ACHN (cell line): ENCODE data around the gene JAM3.

Experiments used
- DNase-seq: peaks from one replicate; pipeline ENCODE4 v3.0.0-alpha.2; 2015
- in situ Hi-C: cut with HindIII; loops from 2 replicates; pipeline ENCODE4 v1.10.0; 2017; ENCODE audit warnings: low sequenced_read_pairs, low pct_ligation_motif_present, low pct_unique_long_range_greater_than_20kb

JAM3 gene

GRCh38 chr11:134037046-134037908, 31.6 kb upstream of the JAM3 start:
- peak; percentile 42 for DNase-seq
- in situ Hi-C loops = no loop called here

DNA sequence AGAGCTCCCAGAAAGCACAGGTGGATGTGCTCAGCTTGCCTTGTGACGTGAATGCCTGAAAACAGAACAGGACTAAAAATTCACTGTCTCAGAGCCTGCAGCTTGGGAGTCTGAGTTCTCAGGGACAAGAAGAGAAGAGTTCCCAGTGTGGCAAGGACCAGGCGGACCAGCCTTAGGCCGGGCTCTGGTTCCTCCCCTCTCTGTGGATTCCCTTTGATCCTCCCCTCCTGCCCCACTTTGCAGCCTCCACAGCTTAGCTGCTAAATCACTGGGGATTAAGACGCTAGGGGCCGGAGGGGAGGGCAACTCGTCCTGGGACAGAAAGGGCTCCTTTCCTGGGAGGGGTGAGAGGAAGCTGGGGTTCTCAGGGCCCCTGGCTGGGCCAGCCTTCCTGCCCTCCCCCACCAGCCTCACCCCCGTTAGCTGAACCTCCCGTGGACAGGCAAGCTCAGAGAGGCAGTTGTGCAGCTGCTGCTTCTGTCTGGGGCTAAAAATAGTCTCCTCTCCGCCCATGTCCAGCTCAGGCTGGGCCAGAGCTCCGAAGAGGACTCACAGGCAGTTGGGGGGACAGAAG, 29.9 kb upstream of the JAM3 start:
- no peak for DNase-seq
- in situ Hi-C loops = no loop called here

DNA sequence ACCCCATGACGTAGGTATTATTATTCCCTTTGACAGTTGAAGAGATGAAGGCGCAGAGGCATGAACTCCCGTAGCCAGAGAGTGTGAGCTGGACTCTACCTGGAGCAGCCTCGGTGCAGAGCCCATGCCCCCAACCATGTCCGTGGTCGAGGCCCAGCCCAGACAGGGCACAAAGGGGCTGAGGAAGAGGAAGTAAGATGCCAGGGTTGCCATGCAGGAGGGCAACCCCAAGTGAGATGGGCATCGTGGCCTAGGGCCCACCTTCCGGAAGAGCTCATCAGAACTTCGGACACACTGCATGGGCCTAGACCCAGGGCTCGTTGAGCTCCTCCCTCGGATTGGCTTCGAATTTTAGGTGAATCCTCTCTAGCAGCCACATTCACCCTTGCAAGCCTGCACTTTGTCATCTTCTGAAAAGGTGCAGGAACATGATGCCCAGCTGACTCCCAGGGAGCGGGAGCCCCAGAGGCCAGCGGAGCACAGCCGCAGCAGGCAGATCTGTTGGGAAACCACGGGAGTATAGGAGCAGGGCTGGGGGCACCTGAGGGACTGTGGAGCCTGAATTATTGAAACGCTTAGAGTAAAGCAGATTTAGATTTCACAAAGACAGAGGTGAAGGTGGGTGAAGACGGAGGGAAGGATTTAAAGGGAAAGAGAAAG, 29.0 kb upstream of the JAM3 start:
- in situ Hi-C loops = no loop called here
- no peak for DNase-seq

- in situ Hi-C loops = no loop called here
- DNase-seq = no peak
Observed at GRCh38 chr11:134040386-134041302, 28.2 kb upstream of the JAM3 start.

- DNase-seq = no peak
Observed at GRCh38 chr11:134041349-134041748, 27.5 kb upstream of the JAM3 start.

DNA sequence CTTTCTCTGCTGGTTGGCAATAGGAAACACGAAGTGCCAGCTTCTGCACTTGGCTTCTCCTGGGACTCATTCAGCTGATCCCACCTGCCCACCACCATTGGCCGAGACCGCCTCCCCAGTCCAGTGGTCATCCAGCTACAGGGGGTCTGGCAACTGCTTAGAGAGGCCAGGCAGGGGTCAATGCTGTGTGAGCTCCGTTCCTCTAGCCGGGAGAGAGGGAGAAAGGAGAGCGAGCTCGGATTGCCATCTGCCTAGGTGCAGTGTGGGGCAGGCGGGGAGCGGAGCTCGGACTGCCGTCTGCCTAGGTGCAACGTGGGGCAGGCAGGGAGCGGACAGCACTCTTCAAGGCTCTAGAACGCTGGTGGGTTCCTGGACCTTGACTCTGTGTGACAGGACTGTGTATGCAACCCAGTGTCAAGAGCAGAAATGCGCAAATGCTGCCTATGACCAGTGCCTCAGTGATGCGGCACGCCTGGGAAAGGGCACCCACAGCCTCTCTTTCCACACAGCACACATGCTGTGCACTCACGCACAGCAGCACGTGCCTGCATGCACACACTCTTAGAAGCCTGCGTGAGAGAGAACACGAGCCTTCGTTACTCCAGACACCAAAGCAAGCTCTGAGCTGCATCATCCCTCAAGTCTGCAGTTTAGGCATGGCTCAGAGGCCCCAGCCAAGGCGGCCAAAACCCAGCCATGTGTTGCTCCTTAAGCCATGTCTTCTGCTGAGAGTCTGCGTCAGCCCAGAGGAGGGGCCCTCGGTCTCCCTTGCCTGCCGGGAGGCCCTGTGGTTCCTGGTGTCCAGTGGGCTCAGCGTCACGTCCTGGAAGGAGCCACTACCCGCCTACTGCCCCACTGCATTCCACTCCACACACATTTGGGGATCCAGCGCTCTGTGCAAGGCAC, 26.8 kb upstream of the JAM3 start:
- DNase-seq = no peak
- in situ Hi-C loops = no loop called here

More at GRCh38 chr11:134041349-134041748, 27.5 kb upstream of the JAM3 start:
- in situ Hi-C loops = no loop called here

DNA sequence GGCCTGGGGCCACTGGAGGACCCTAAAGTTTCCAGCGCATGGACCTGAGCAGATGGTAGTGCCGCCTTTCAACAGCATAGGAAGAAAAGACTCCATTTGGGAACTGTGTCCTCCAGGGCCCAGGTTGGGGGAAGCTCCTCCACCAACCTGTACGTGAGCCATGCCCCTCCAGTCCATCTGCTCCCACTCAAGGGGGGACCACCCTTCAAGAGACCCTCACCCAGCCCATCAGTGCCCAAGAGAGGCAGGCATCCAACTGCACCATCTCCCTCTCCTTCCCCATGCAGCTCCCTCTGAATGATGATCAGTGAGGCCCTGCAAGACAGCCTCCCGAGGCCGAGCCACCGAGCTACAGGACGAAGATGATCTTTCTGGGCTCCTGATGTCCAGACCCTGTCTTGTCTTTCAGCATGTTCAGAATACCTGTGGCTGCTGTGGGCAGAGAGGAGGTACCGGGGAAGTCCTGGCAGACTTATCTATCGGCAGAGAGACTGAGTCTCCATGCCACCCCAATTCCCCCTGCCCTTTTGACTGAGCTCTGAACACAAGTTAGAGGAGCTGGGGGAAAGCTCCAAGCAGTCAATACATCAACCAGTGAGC, 25.0 kb upstream of the JAM3 start:
- DNase-seq = no peak
- in situ Hi-C loops = no loop called here

GRCh38 chr11:134044514-134045284, 24.2 kb upstream of the JAM3 start:
- DNase-seq = no peak
- in situ Hi-C loops = no loop called here

- no peak for DNase-seq
- in situ Hi-C loops = no loop called here
Observed at GRCh38 chr11:134045799-134046635, 22.9 kb upstream of the JAM3 start.

DNA sequence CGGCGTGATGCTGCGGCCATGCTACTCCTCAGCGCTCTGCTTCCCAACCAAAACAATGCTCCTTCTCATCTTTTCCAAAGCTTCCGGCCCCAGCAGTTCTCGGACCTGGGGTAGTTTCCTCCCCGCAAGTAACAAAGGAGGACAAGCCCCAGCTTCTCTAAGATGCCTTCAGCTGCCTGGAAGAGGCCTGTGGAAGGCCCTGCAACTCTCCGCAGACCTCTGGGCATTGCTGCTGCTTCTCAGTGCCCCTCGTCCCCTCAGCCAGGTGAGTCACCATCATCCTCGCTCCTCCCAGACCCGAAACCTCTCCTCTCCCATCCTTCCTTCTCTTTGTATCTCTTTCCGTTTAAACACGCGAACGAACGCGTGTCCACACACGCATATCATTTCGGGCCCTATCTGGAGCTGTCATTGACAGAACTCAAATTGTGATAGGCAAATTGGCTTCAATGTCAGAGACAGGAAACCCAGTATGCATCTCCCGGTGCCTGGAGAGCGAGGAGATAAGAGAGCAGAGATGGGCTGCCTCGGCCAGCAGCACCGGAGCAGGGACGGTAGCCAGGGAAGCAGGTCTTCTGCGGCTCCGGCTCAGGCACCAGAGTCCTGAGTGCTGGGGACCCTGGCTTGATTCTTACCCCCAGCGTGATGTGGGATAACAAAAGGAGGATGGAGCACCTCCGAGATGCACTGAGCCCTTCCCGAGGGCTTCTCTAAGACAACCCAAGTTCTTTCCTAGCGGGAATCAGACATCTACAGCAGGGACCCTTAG, 22.0 kb upstream of the JAM3 start:
- in situ Hi-C loops = no loop called here
- DNase-seq = no peak

- no peak for DNase-seq
- in situ Hi-C loops = no loop called here
Observed at GRCh38 chr11:134047586-134047999, 21.3 kb upstream of the JAM3 start.

- in situ Hi-C loops = no loop called here
Observed at GRCh38 chr11:134048028-134048427, 20.8 kb upstream of the JAM3 start.

DNA sequence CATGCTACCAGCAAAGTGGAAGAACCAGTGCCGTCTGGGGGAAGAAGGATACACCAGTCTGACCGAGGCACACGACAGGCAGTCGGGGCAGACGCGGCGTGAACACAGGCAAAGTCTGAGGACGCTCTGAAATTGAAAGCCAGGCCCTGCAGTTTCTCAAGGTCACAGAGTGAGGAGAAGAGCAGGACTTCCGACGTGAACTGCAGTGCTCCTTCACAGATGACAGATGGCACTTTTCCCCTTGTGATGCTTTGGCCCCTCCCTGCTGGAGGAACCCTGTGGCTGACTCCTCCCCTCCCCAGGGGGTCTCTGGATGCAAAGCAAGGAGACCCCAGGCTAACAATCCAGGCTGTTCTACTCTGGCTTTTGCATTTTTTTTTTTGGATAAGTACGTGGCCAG, 19.6 kb upstream of the JAM3 start:
- in situ Hi-C loops = no loop called here
- no peak for DNase-seq

More at GRCh38 chr11:134048028-134048427, 20.8 kb upstream of the JAM3 start:
- DNase-seq = no peak

- in situ Hi-C loops = no loop called here
- peak; percentile 51 for DNase-seq
Observed at GRCh38 chr11:134050541-134051383, 18.1 kb upstream of the JAM3 start.
